CD8-positive, alpha-beta memory T cell (primary cell): ENCODE data around the gene AMOT. TPM values are rescaled to one million over a fixed set of nuclear protein-coding genes. Genes with fewer than 3 reads are reported as not detected.
A peak's percentile ranks its signal among the peaks of the same experiment; 100 is the strongest.
"Not testable (repeated sequence)": the region's sequence is repeated elsewhere in the genome, so short reads cannot be mapped to it uniquely, and the experiment has no call there.

Experiments
- CTCF ChIA-PET: fragments of 350-600 bp; sonication (Branson Sonifier 250); formaldehyde crosslinking; loops from one replicate; lab custom pipeline; 2021; ENCODE audit warnings: antibody characterized with exemption; lab: Charles Lee
- POLR2A ChIA-PET: fragments of 350-600 bp; sonication (Branson Sonifier 250); formaldehyde crosslinking; loops from one replicate; lab custom pipeline; 2021; ENCODE audit warnings: antibody characterized with exemption; lab: Charles Lee
- DNase-seq, 5 donors: peaks; one replicate each; pipeline versions ENCODE4 v3.0.0 to v3.0.0-alpha.2; 2020 to 2022; ENCODE audit warnings: mixed read lengths in 1 of 5
- H3K27ac ChIP-seq: one replicate; pipeline ENCODE4 v1.7.0; 2013; ENCODE audit warnings: low read depth, mild to moderate bottlenecking, low read length, moderate library complexity
- H3K27me3 ChIP-seq: 2 replicates; pipeline ENCODE4 v1.7.0; 2013; ENCODE audit warnings: low read length, mild to moderate bottlenecking; ENCODE audit not compliant: insufficient read depth, poor library complexity, severe bottlenecking
- H3K36me3 ChIP-seq: 2 replicates; pipeline ENCODE4 v1.7.0; 2013; ENCODE audit warnings: mild to moderate bottlenecking, low read length, moderate library complexity; ENCODE audit not compliant: insufficient read depth
- H3K4me1 ChIP-seq: 2 replicates; pipeline ENCODE4 v1.7.0; 2013; ENCODE audit warnings: mild to moderate bottlenecking, low read length, moderate library complexity; ENCODE audit not compliant: insufficient read depth
- H3K4me3 ChIP-seq: 2 replicates; pipeline ENCODE4 v1.7.0; 2013; ENCODE audit warnings: mild to moderate bottlenecking, low read length
- H3K9me3 ChIP-seq: 2 replicates; pipeline ENCODE4 v1.7.0; 2013; ENCODE audit warnings: mild to moderate bottlenecking, low read length
- H3K27ac Mint-ChIP-seq, 8 donors: one replicate each; pipeline ENCODE4 v1.8.0; 2020 to 2021; ENCODE audit warnings: mixed read lengths in 8 of 8, mild to moderate bottlenecking in 6 of 8, inconsistent platforms in 3 of 8, moderate library complexity in 3 of 8
- H3K27me3 Mint-ChIP-seq, 2 donors: one replicate each; pipeline ENCODE4 v1.8.0; 2020 to 2021; ENCODE audit warnings: mixed read lengths in 2 of 2, mild to moderate bottlenecking in 1 of 2, moderate library complexity in 1 of 2
- H3K36me3 Mint-ChIP-seq, 3 donors: one replicate each; pipeline ENCODE4 v1.8.0; 2020 to 2021; ENCODE audit warnings: mixed read lengths in 3 of 3, inconsistent platforms in 1 of 3, mild to moderate bottlenecking in 1 of 3
- H3K4me1 Mint-ChIP-seq, 3 donors: one replicate each; pipeline ENCODE4 v1.8.0; 2020 to 2021; ENCODE audit warnings: mixed read lengths in 3 of 3, inconsistent platforms in 1 of 3, mild to moderate bottlenecking in 1 of 3
- H3K4me3 Mint-ChIP-seq, 7 donors: one replicate each; pipeline ENCODE4 v1.8.0; 2020 to 2021; ENCODE audit warnings: mixed read lengths in 7 of 7, mild to moderate bottlenecking in 6 of 7, moderate library complexity in 4 of 7, inconsistent platforms in 2 of 7
- H3K9me3 Mint-ChIP-seq, 5 donors: one replicate each; pipeline ENCODE4 v1.8.0; 2020 to 2022; ENCODE audit warnings: mixed read lengths in 5 of 5, mild to moderate bottlenecking in 3 of 5, moderate library complexity in 2 of 5, inconsistent platforms in 1 of 5
- polyA plus RNA-seq: library from polyadenylated mRNA; unstranded; fragments of 300-500 nt; fragmentation: Illumina TruSeq; gene quantifications from one replicate; pipeline ENCODE4 v1.2.3, GENCODE V29; 2021
- total RNA-seq, 2 experiments: library from RNA; stranded (reverse); gene quantifications; one replicate each; pipeline ENCODE4 v1.2.3, GENCODE V29; 2021

Gene AMOT
- total and polyA plus RNA-seq, 3 experiments from 2014 or later: 1.4 to 3.2 (median 1.5) TPM

DNA sequence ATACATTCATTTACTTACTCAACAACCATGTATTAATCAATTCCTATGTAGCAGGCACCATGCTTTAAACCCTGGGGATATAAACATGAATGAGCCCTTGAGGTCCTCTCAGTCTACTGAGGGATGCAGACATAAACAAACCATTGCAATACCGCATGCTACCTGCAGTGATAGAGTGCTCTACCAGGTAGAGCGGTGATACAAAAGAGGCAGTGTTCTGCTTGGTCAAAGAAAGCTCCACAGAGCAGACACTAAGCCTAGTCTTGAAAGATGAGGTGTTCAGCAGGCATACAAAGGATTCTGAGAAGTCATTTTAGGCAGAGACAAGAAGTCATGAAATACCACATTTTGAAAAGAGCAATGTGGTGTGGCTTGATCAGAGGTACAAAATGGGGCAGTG is 26.9 kb upstream of the AMOT start:
- Histone ChIP-seq H3K9me3 (no peaks in the 10 kb centered on the region), H3K36me3 (no peaks in the 10 kb centered on the region), H3K4me1 (no peaks in the 10 kb centered on the region), H3K27ac (no peak overlapping the region), H3K4me3 (no peak overlapping the region), H3K27me3 (no peaks in the 10 kb centered on the region)
- no peak for DNase-seq
- CTCF ChIA-PET: no interaction called here
- H3K9me3 Mint-ChIP-seq: no peaks in the 10 kb centered on the region
- no peak overlapping the region for H3K27ac Mint-ChIP-seq
- H3K4me1 Mint-ChIP-seq: no peaks in the 10 kb centered on the region
- H3K27me3 Mint-ChIP-seq: peaks cover 0 to 3% of the 10 kb centered on the region in 2 donors
- POLR2A ChIA-PET: no interaction called here
- no peaks in the 10 kb centered on the region for H3K36me3 Mint-ChIP-seq
- no peak overlapping the region for H3K4me3 Mint-ChIP-seq

DNA sequence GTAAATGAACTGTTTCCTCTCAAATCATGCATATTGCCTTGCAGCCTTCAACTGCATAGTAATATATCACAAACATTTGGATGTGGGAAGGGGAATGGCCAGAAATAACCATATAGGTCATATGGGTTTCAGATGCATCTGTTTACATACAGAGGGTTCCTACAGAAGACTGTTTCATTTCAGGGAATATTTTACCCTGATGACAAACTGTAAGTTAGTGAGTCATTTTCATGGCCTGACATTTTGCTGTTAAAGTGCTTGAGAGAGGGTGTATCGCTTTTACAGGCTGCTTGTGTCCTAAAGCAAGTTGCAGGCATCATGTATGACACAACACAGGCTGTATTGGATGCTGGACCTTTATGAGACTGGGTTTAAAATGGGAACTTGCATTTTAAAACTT is 25.5 kb upstream of the AMOT start:
- H3K36me3 ChIP-seq: no peaks in the 10 kb centered on the region
- peaks cover 0 to 3% of the 10 kb centered on the region in 2 donors for H3K27me3 Mint-ChIP-seq
- H3K27ac ChIP-seq: no peak overlapping the region
- no peaks in the 10 kb centered on the region for H3K4me1 ChIP-seq
- no peak overlapping the region for H3K27ac Mint-ChIP-seq
- no peaks in the 10 kb centered on the region for H3K9me3 ChIP-seq
- H3K36me3 Mint-ChIP-seq: no peaks in the 10 kb centered on the region
- H3K4me3 Mint-ChIP-seq: no peak overlapping the region
- ChIA-PET CTCF (no interaction called here), POLR2A (no interaction called here)
- DNase-seq: no peak
- no peaks in the 10 kb centered on the region for H3K9me3 Mint-ChIP-seq
- H3K4me3 ChIP-seq: no peak overlapping the region
- H3K27me3 ChIP-seq: no peaks in the 10 kb centered on the region
- H3K4me1 Mint-ChIP-seq: no peaks in the 10 kb centered on the region

DNA sequence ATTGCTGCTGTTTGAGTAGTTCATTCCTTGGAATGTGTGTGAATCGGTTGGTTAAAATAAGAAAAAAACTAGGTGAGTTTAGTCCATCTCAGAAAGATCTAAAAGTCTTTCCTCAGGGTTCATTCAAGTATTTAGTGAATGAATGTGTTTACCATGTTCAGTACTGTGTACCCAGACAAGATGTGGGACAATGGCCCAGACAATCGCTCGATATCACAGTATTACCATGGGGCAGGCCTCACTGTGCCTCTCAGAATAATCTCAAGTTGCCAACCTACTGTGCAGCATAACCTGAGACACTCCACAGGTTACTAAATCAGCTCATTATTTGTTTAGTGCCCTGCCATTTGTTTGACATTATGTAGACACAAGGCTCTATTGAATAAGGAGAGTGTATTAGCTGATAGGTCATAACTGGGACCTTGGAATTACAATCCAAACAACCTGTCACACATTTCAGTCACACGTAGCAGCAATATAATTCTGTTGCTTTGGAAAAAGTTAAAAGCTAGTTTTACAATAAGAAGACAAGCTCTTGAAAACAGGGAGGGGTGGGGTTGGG is 24.9 kb upstream of the AMOT start:
- Histone ChIP-seq H3K36me3 (no peaks in the 10 kb centered on the region), H3K4me3 (no peak overlapping the region), H3K9me3 (no peaks in the 10 kb centered on the region), H3K4me1 (no peaks in the 10 kb centered on the region), H3K27me3 (no peaks in the 10 kb centered on the region), H3K27ac (no peak overlapping the region)
- POLR2A ChIA-PET: no interaction called here
- Mint-ChIP-seq H3K9me3 (no peaks in the 10 kb centered on the region), H3K27me3 (peaks cover 0 to 3% of the 10 kb centered on the region in 2 donors), H3K36me3 (no peaks in the 10 kb centered on the region), H3K27ac (no peak overlapping the region), H3K4me1 (no peaks in the 10 kb centered on the region), H3K4me3 (no peak overlapping the region)
- DNase-seq: no peak
- CTCF ChIA-PET: no interaction called here

DNA sequence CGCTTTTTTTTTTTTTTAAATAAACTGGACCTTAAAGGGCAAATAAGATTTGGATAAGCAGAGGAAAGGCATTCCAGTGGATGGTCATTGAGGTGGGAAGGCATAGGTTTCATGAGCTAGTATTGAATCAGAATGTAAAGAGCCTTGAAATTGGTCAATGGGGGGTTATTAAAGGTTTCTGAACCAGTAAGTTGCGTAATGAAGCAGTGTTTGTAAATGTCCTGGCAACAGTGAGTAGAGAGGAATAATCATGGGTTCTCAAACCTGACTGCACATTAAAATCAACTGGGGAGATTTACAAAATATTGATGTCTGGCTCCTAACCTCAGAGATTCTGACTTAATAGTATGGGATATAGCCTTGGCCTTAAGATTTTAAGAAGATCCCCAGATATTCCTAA is 23.2 kb upstream of the AMOT start:
- ChIA-PET POLR2A (interaction anchor here (0.7 kb wide), 1 partner anchor 1042 kb away, joined by 4 read pairs; no protein-coding TSS in a partner anchor), CTCF (no interaction called here)
- Histone ChIP-seq H3K27me3 (no peaks in the 10 kb centered on the region), H3K9me3 (no peaks in the 10 kb centered on the region), H3K27ac (no peak overlapping the region), H3K4me3 (no peak overlapping the region), H3K36me3 (no peaks in the 10 kb centered on the region), H3K4me1 (no peaks in the 10 kb centered on the region)
- Mint-ChIP-seq H3K36me3 (no peaks in the 10 kb centered on the region), H3K27ac (no peak overlapping the region), H3K4me1 (no peaks in the 10 kb centered on the region), H3K9me3 (no peaks in the 10 kb centered on the region), H3K27me3 (no peaks in the 10 kb centered on the region), H3K4me3 (no peak overlapping the region)
- no peak for DNase-seq

DNA sequence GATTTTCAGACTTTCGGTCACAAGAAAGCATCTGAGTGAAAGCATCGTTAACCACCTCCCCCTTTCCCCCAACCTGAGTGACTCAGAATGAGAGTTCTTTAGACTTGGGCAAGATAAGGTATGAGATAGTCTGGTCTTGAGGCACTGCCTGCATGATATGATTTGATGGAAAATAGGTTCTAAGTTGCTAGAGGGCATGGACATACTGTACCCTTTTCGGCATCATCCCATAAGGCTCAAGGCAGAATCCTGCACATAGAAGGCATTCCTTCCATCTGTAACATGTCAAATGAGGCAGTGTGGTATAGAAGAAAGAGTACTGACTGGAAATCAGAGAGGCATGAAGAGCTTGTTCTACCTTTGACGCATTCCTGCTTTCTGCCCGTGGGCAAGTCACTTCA is 16.8 kb upstream of the AMOT start:
- H3K36me3 Mint-ChIP-seq: peaks cover 0 to 1% (median 0%) of the 10 kb centered on the region in 3 donors
- POLR2A ChIA-PET: no interaction called here

DNA sequence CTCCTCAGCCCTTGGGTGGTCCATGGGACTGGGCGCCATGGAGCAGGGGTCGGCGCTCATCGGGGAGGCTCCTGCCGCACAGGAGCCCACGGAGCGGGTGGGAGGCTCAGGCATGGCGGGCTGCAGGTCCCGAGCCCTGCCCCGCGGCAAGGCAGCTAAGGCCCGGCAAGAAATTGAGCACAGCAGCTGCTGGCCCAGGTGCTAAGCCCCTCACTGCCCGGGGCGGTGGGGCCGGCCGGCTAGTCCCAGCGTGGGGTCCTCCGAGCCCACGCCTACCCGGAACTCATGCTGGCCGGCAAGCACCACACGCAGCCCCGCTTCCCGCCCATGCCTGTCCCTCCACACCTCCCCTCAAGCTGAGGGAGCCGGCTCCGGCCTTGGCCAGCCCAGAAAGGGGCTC is 14.3 kb upstream of the AMOT start:
- DNase-seq, POLR2A ChIA-PET, H3K27me3 ChIP-seq, H3K27ac Mint-ChIP-seq, H3K4me1 ChIP-seq, CTCF ChIA-PET, H3K36me3 ChIP-seq, H3K9me3 ChIP-seq, H3K36me3 Mint-ChIP-seq, H3K4me3 Mint-ChIP-seq, H3K4me3 ChIP-seq, H3K27ac ChIP-seq, H3K9me3 Mint-ChIP-seq: not testable (repeated sequence)
- Mint-ChIP-seq H3K27me3 (peaks cover 0 to 13% of the 10 kb centered on the region in 2 donors), H3K4me1 (peaks cover 13 to 16% (median 14%) of the 10 kb centered on the region in 3 donors)

More for the DNA sequence above, 16.8 kb upstream of the AMOT start:
- no peak overlapping the region for H3K4me3 Mint-ChIP-seq
- H3K4me1 Mint-ChIP-seq: no peaks in the 10 kb centered on the region
- peaks cover 0 to 7% of the 10 kb centered on the region in 2 donors for H3K27me3 Mint-ChIP-seq
- no peaks in the 10 kb centered on the region for H3K4me1 ChIP-seq
- no peaks in the 10 kb centered on the region for H3K27me3 ChIP-seq
- H3K27ac ChIP-seq: no peak overlapping the region
- no peak overlapping the region for H3K4me3 ChIP-seq
- no peaks in the 10 kb centered on the region for H3K36me3 ChIP-seq
- no peaks in the 10 kb centered on the region for H3K9me3 Mint-ChIP-seq
- CTCF ChIA-PET: no interaction called here
- H3K9me3 ChIP-seq: no peaks in the 10 kb centered on the region
- no peak for DNase-seq
- H3K27ac Mint-ChIP-seq: no peak overlapping the region

DNA sequence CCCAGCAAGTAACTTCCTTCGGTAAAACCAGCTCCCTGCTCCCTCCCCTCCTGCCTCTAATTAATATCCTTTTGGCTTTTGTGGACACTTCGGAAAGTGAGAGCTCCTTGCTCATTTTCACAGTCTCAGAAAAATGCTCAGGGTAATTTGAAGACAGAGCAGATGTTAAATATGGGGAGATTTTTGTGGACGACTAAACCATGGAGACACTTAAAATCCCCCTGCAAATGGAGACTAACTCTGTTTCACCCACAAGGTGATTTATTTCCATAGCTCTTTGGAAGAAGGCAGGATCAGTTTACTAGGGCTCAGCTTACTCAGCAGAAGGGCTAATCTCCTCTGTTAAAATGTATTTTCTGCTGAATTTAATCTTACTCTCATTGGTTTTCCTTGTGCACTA is 12.2 kb upstream of the AMOT start:
- Mint-ChIP-seq H3K36me3 (peaks cover 0 to 1% (median 0%) of the 10 kb centered on the region in 3 donors), H3K9me3 (no peaks in the 10 kb centered on the region), H3K27me3 (peaks cover 0 to 13% of the 10 kb centered on the region in 2 donors), H3K4me3 (no peak overlapping the region), H3K4me1 (peaks cover 13 to 16% (median 14%) of the 10 kb centered on the region in 3 donors), H3K27ac (no peak overlapping the region)
- CTCF ChIA-PET: no interaction called here
- no peak overlapping the region for H3K4me3 ChIP-seq
- no peak overlapping the region for H3K27ac ChIP-seq
- no peak for DNase-seq
- H3K9me3 ChIP-seq: no peaks in the 10 kb centered on the region
- no peaks in the 10 kb centered on the region for H3K36me3 ChIP-seq
- no peaks in the 10 kb centered on the region for H3K27me3 ChIP-seq
- no peaks in the 10 kb centered on the region for H3K4me1 ChIP-seq
- POLR2A ChIA-PET: no interaction called here

DNA sequence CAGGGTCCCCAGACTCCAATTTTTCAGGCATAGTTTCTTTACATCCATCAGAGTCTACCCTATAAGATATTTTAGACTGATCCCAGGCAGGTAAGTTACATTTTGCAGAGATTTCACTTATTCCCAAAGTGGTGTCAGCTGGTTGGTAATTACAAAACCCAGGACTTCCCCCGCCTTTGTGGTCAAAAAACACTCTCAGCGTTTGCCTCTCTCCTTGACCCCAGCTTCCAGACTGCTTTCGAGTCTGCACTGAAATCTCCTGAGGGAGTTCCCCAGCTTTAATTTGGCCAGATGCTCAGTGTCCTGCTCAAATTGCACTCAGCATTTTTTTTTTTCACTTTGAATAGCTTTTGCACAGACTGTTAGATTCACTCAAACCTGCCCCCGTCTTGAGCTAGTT is 11.2 kb upstream of the AMOT start:
- Mint-ChIP-seq H3K9me3 (no peaks in the 10 kb centered on the region), H3K36me3 (peaks cover 0 to 1% (median 0%) of the 10 kb centered on the region in 3 donors), H3K4me3 (peak overlapping the region in 1 of 7 donors; percentile 17), H3K27me3 (peaks cover 0 to 13% of the 10 kb centered on the region in 2 donors), H3K27ac (no peak overlapping the region), H3K4me1 (peaks cover 13 to 16% (median 14%) of the 10 kb centered on the region in 3 donors)
- no peaks in the 10 kb centered on the region for H3K27me3 ChIP-seq
- H3K36me3 ChIP-seq: no peaks in the 10 kb centered on the region
- H3K27ac ChIP-seq: no peak overlapping the region
- CTCF ChIA-PET: no interaction called here
- no peak overlapping the region for H3K4me3 ChIP-seq
- no peaks in the 10 kb centered on the region for H3K9me3 ChIP-seq
- no peak for DNase-seq
- POLR2A ChIA-PET: no interaction called here
- no peaks in the 10 kb centered on the region for H3K4me1 ChIP-seq
